Endothelial cell of umbilical vein (primary cell): ENCODE data around the gene STRBP. TPM values are rescaled to one million over a fixed set of nuclear protein-coding genes. Genes with fewer than 3 reads are reported as not detected.

Source experiments
- BruUV-seq: library from RNA; stranded (reverse); fragments of 400-500 nt; replicated peaks from 2 replicates; lab custom pipeline; 2021; lab: Mats Ljungman, UMichigan
- CTCF ChIA-PET: fragments of 300-600, 350-600 bp; sonication (Branson Sonifier 250); formaldehyde crosslinking; loops from one replicate; lab custom pipeline; 2021; ENCODE audit warnings: antibody characterized with exemption, inconsistent platforms; lab: Charles Lee
- POLR2A ChIA-PET: fragments of 300-600, 350-600 bp; sonication (Branson Sonifier 250); formaldehyde crosslinking; loops from one replicate; lab custom pipeline; 2021; ENCODE audit warnings: antibody characterized with exemption, inconsistent platforms; lab: Charles Lee
- DNase-seq: peaks from one replicate; pipeline ENCODE4 v3.0.0-alpha.2; 2011; ENCODE audit warnings: low read depth, low spot score
- FAIRE-seq: peaks from 2 replicates; lab custom pipeline; 2011; peaks lifted over from hg19 to GRCh38; lab: Jason Lieb, UNC
- H2AFZ ChIP-seq: 2 replicates; pipeline ENCODE4 v1.6.0; 2012; ENCODE audit warnings: low read depth, low read length, control low read depth, inconsistent platforms
- H3K27ac ChIP-seq: 2 replicates; pipeline ENCODE4 v1.5.1; 2011; ENCODE audit warnings: low read depth, mild to moderate bottlenecking, control low read depth, low read length, moderate library complexity; ENCODE audit not compliant: insufficient read depth
- H3K27me3 ChIP-seq, 2 experiments: 2 replicates each; pipeline versions ENCODE4 v1.6.0 to v1.6.1; 2011; ENCODE audit warnings: low read length in 2 of 2, mixed read lengths in 1 of 2; ENCODE audit not compliant: control insufficient read depth in 2 of 2, insufficient read depth in 2 of 2
- H3K36me3 ChIP-seq, 2 experiments: 2 replicates in 1 of 2; 3 replicates in 1 of 2; pipeline ENCODE4 v1.5.1; 2011; ENCODE audit warnings: low read length in 2 of 2, mild to moderate bottlenecking in 1 of 2, moderate library complexity in 1 of 2; ENCODE audit not compliant: control insufficient read depth in 2 of 2, insufficient read depth in 2 of 2; ENCODE audit errors: extremely low read depth in 1 of 2
- H3K4me1 ChIP-seq: 3 replicates; pipeline ENCODE4 v1.5.1; 2011; ENCODE audit warnings: mild to moderate bottlenecking, low read length; ENCODE audit not compliant: control insufficient read depth, insufficient read depth; ENCODE audit errors: extremely low read depth
- H3K4me2 ChIP-seq: 2 replicates; pipeline ENCODE4 v1.6.1; 2011; ENCODE audit warnings: low read length, control low read depth, mixed read lengths; ENCODE audit not compliant: insufficient read depth
- H3K4me3 ChIP-seq, 3 experiments: fragments of 200-600 bp in 1 of 3; sonication (generic), shearing (Covaris generic) in 1 of 3; replicated peaks in 1 of 3; 2 replicates each; pipeline ENCODE4 v1.5.1; 2011 to 2016; ENCODE audit warnings: control low read depth in 3 of 3, low read length in 3 of 3, mild to moderate bottlenecking in 2 of 3, inconsistent platforms in 1 of 3, low read depth in 1 of 3, moderate library complexity in 1 of 3; ENCODE audit not compliant: insufficient read depth in 1 of 3
- H3K79me2 ChIP-seq: 2 replicates; pipeline ENCODE4 v1.6.0; 2012; ENCODE audit warnings: low read length, inconsistent platforms; ENCODE audit not compliant: control insufficient read depth, insufficient read depth
- H3K9ac ChIP-seq: replicated peaks from 2 replicates; pipeline ENCODE3; 2011; ENCODE audit warnings: low read length, control low read depth; ENCODE audit not compliant: insufficient read depth; ENCODE audit errors: extremely low read depth
- H3K9me1 ChIP-seq: replicated peaks from 3 replicates; pipeline ENCODE4 v1.6.0; 2011; ENCODE audit warnings: mild to moderate bottlenecking, low read length; ENCODE audit not compliant: control insufficient read depth, insufficient read depth; ENCODE audit errors: extremely low read depth
- H3K9me3 ChIP-seq: replicated peaks from 2 replicates; pipeline ENCODE4 v1.5.1; 2012; ENCODE audit warnings: low read length, inconsistent platforms; ENCODE audit not compliant: control insufficient read depth, insufficient read depth
- H4K20me1 ChIP-seq: replicated peaks from 2 replicates; pipeline ENCODE3; 2011; ENCODE audit warnings: mild to moderate bottlenecking, low read length; ENCODE audit not compliant: control insufficient read depth, insufficient read depth; ENCODE audit errors: extremely low read depth
- CTCF ChIP-seq, 2 donors: IDR thresholded peaks; 1 replicate in 1 of 2; 2 replicates in 1 of 2; pipeline ENCODE4 v1.5.1; 2011; ENCODE audit warnings: low read length in 2 of 2, mild to moderate bottlenecking in 2 of 2, moderate library complexity in 2 of 2, control low read depth in 1 of 2, inconsistent platforms in 1 of 2, low read depth in 1 of 2; ENCODE audit not compliant: insufficient read depth in 1 of 2; ENCODE audit errors: extremely low read depth in 1 of 2
- EZH2 ChIP-seq: IDR thresholded peaks from 2 replicates; pipeline ENCODE4 v1.6.1; 2012; ENCODE audit warnings: borderline replicate concordance, low read depth, mild to moderate bottlenecking, moderate library complexity, low read length, inconsistent platforms; ENCODE audit not compliant: severe bottlenecking
- FOS ChIP-seq: IDR thresholded peaks from 2 replicates; pipeline ENCODE4 v1.6.1; 2011; ENCODE audit warnings: mild to moderate bottlenecking, low read length, moderate library complexity, borderline replicate concordance; ENCODE audit not compliant: insufficient read depth
- GATA2 ChIP-seq: IDR thresholded peaks from 2 replicates; pipeline ENCODE4 v1.7.0; 2011; ENCODE audit warnings: low read depth, mild to moderate bottlenecking, moderate library complexity, mixed read lengths, low read length; ENCODE audit not compliant: insufficient read length, insufficient read depth
- JUN ChIP-seq: IDR thresholded peaks from 2 replicates; pipeline ENCODE4 v1.6.1; 2011; ENCODE audit warnings: borderline replicate concordance, low read depth; ENCODE audit not compliant: insufficient read length, insufficient read depth
- MAX ChIP-seq: IDR thresholded peaks from 2 replicates; pipeline ENCODE4 v1.6.1; 2011; ENCODE audit not compliant: insufficient read depth, insufficient read length
- MYC ChIP-seq: IDR thresholded peaks from one replicate; pipeline ENCODE4 v1.6.1; 2011; ENCODE audit warnings: mild to moderate bottlenecking, low read depth, low read length
- POLR2A ChIP-seq: IDR thresholded peaks from 2 replicates; pipeline ENCODE4 v1.6.1; 2012; ENCODE audit warnings: low read depth, mild to moderate bottlenecking, control low read depth, low read length
- POLR2AphosphoS5 ChIP-seq: IDR thresholded peaks from 2 replicates; pipeline ENCODE4 v1.6.1; 2012; ENCODE audit warnings: low read depth, mild to moderate bottlenecking, control low read depth, low read length, moderate library complexity; ENCODE audit not compliant: insufficient read depth
- dilution Hi-C: fragments of 300-500 bp; cut with MboI; formaldehyde crosslinking; loops from one replicate; pipeline ENCODE4 v1.15.0; 2019; ENCODE audit warnings: low sequenced_read_pairs; ENCODE audit not compliant: extremely low pct_ligation_motif_present
- intact Hi-C: fragments of 100-400 bp; cut with micrococcal nuclease; formaldehyde crosslinking; loops from one replicate; pipeline ENCODE4 v1.10.0; 2022
- polyA plus RNA-seq, 4 experiments: library from polyadenylated mRNA; depleted of rRNA in 3 of 4; stranded (reverse) in 3 of 4; unstranded in 1 of 4; fragments of >200 nt; gene quantifications; 2 replicates each; pipeline versions ENCODE4 v1.2.1 to v1.2.3, GENCODE V29; 2011 to 2012; ENCODE audit warnings: missing spikeins in 1 of 4
- total RNA-seq: library from RNA; stranded (reverse); gene quantifications from 2 replicates; pipeline ENCODE4 v1.2.3, GENCODE V29; 2021

The STRBP gene
- total and polyA plus RNA-seq, 2 donors (not counting 3 experiments of a cell fraction or from before 2014, with no cell fraction given) = 7.7 to 15.4 TPM

GRCh38 chr9:123129423-123129822 is 139.0 kb downstream of the STRBP start:
- no TSS peak for BruUV-seq
- POLR2A ChIA-PET = no interaction called here
- intact Hi-C loops (no loop called here), dilution Hi-C loops (no loop called here)
- peaks cover 0 to 2% of the 10 kb centered on the region in 2 experiments for H3K36me3 ChIP-seq
- FAIRE-seq (no peak), DNase-seq (no peak)
- no peak overlapping the region for H3K27ac ChIP-seq
- H4K20me1 ChIP-seq = no peaks in the 10 kb centered on the region
- no peak overlapping the region for H3K4me3 ChIP-seq
- no peaks in the 10 kb centered on the region for H3K9me1 ChIP-seq
- CTCF ChIA-PET = no interaction called here
- no peak overlapping the region for H2AFZ ChIP-seq
- no peaks in the 10 kb centered on the region for H3K9me3 ChIP-seq
- no peaks in the 10 kb centered on the region for H3K79me2 ChIP-seq
- H3K27me3 ChIP-seq = no peaks in the 10 kb centered on the region
- TF ChIP-seq POLR2AphosphoS5 (no peak), MAX (no peak), GATA2 (no peak), EZH2 (no peak), FOS (no peak), MYC (no peak), JUN (no peak), CTCF (IDR thresholded peaks at IDR 0.05; ENCODE audit: extremely low read depth in 1 of 2, insufficient read depth in 1 of 2, low read depth in 1 of 2, low read length in 2 of 2) (no peak), POLR2A (no peak)
- H3K9ac ChIP-seq = no peak overlapping the region
- no peak overlapping the region for H3K4me2 ChIP-seq
- no peaks in the 10 kb centered on the region for H3K4me1 ChIP-seq
